GM19351 (cell line): ENCODE results near the gene JUNB.

Experiments used
- ATAC-seq: cut with Tn5 transposase; IDR thresholded peaks from one replicate; pipeline ENCODE4 v1.9.1; 2021; ENCODE audit warnings: mild to moderate bottlenecking, moderate library complexity; ENCODE audit not compliant: unreplicated experiment

JUNB gene

DNA sequence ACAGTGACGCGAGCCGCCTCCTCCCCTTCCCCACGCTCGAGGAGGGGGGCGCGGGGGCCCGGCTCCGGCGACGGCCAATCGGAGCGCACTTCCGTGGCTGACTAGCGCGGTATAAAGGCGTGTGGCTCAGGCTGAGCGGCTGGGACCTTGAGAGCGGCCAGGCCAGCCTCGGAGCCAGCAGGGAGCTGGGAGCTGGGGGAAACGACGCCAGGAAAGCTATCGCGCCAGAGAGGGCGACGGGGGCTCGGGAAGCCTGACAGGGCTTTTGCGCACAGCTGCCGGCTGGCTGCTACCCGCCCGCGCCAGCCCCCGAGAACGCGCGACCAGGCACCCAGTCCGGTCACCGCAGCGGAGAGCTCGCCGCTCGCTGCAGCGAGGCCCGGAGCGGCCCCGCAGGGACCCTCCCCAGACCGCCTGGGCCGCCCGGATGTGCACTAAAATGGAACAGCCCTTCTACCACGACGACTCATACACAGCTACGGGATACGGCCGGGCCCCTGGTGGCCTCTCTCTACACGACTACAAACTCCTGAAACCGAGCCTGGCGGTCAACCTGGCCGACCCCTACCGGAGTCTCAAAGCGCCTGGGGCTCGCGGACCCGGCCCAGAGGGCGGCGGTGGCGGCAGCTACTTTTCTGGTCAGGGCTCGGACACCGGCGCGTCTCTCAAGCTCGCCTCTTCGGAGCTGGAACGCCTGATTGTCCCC lies at the start of gene JUNB:
TSS of gene JUNB (plus strand) at position 142 of the 706 bp plus-strand sequence. CDS start at position 428, 286 bp downstream.
- ATAC-seq: no peak

DNA sequence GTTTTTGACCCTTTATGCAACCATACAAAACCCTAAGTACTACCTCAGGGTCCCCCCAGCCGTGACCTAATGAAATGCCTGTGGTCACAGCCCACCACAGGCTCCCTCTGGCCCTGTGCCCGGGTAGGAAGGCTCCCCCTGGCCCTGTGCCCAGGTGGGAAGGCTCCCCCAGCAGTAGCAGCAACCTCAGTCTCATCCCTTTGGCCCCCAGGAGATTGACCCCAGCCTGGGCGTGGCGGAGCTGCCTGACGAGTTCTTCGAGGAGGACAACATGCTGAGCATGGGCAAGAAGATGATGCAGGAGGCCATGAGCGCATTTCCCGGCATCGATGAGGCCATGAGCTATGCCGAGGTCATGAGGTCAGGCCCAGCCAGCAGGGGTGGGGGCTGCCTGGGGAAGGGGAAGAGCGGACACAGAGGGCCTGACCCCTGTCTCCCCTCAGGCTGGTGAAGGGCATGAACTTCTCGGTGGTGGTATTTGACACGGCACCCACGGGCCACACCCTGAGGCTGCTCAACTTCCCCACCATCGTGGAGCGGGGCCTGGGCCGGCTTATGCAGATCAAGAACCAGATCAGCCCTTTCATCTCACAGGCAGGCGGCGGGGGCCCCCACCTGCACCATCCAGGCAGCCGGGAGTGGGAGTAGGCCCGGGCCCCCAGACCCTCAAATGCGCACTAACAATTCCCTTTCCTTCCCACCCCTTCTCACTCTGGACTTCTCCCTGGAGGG lies 46.0 kb upstream of the JUNB start:
- no peak for ATAC-seq

DNA sequence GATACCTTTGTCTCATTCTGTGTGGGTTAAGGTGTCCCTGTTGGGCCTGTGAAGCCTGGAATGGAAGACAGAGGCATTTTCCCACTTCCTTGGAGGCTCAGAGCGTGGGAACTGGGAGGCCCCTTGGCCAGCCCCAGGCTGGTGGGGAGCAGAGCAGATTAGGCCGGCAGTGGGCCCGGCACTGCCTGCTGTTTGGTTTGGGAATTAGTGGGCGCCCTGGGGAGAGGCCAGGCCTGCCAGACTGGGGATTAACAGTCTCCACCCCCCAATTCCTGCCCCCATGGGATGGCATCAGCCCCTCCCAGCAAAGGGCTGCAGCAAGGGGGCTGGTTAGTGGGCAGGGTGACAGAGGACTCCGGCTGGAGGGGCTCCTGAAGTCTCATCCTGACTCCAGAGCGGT lies 42.8 kb upstream of the JUNB start:
- no peak for ATAC-seq

GRCh38 chr19:12749938-12750521 lies 41.3 kb upstream of the JUNB start:
- ATAC-seq: no peak

DNA sequence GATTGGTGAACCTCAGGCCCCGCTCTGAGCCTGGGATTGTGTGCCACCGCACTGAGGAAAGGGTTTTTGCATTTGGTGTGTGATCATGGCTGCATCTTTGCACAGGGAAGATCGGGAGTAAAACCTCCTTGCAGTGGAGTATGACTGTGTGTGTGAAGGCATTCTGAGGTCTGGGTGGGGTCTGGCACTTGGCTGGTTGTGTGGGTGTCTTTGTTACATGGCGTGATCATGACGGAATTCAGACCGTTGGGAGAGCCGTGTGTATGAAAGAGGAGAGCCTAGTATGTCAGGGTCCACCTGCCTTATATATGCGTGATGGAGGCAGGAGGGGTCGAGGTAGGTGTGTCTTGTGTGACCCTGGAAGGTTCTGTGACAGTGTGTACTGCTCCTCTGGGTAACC lies 40.4 kb upstream of the JUNB start:
- no peak for ATAC-seq

DNA sequence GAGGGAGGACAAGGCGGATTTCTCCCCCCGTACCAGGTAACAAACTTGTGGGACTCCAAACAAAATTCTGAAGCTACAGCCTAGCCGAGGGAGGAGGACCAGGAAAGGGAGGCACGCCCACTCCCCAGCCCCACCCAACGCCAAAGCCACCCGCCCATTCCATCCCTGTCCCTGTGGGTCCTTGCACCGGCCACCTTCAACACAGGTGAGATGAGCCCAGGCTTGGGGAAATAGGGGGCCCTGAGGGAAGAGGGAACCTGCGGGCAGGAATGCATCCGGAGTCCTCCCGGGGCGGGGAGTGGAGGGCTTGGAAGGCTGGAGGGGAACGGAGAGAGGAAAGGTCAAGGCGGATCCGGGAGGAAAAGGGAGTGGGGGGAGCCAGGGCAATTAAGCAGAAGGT lies 39.7 kb upstream of the JUNB start, which contains the start of gene BEST2:
TSS of gene BEST2 (plus strand) at position 157 of the 400 bp plus-strand sequence. CDS start 802 bp downstream, outside the sequence.
- no peak for ATAC-seq

- no peak for ATAC-seq
Observed at GRCh38 chr19:12752056-12752781, 39.1 kb upstream of the JUNB start.

DNA sequence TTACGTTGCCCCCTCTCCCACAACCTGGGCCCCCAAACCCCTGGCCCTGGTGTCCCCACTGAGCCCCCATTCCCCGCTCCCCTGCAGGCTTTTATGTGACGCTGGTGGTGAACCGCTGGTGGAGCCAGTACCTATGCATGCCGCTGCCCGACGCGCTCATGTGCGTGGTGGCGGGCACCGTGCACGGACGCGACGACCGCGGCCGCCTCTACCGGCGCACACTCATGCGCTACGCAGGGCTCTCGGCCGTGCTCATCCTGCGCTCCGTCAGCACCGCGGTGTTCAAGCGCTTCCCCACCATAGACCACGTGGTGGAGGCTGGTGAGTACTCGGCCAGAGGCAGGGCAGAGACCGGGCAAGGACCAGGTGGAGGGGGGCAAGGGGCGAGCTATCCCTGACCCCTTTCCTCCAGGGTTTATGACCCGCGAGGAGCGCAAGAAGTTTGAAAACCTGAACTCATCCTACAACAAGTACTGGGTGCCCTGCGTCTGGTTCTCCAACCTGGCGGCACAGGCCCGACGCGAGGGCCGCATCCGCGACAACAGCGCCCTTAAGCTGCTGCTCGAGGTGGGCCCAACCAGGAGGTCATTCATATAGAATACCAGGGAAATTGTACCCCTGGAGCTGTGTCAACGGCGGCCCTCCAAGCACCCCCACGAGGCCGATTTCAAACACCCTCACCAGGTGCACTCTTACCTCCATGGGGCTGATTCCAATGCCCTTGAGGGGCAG lies 36.7 kb upstream of the JUNB start:
- ATAC-seq: no peak

DNA sequence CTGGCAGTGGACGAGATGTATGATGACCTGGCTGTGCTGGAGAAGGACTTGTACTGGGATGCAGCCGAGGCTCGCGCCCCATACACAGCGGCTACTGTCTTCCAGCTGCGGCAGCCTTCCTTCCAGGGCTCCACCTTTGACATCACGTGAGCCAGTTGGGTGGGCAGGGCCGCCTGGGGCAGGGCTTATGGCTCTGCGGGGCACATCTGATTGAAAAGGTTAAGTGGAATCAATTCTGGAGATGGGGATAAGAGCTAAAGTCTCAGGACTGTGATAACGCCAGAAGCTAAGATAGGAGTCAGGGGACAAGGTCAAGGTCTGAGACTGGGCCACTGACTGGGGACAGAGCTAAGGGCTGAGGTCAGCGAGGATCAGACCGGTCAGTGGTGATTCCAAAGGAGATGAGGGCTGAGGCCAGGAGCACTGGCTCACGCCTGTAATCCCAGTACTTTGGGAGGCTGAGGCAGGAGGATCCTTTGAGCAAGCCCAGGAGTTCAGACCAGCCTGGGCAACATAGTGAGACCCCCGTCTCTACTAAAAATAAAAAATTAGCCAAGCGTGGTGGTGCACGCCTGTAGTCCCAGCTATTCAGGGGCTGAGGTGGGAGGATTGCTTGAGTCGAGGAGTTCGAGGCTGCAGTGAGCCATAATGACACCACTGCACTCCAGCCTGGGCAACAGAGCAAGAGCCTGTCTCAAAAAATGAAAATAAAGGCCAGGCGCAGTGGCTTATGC lies 35.0 kb upstream of the JUNB start:
- no peak for ATAC-seq

GRCh38 chr19:12757544-12758274 lies 33.6 kb upstream of the JUNB start:
- ATAC-seq: no peak

GRCh38 chr19:12759686-12760085 lies 31.6 kb upstream of the JUNB start:
- no peak for ATAC-seq

GRCh38 chr19:12763100-12763499 lies 28.2 kb upstream of the JUNB start:
- no peak for ATAC-seq

- no peak for ATAC-seq
Observed at GRCh38 chr19:12764698-12765097, 26.6 kb upstream of the JUNB start.

- ATAC-seq: no peak
Observed at GRCh38 chr19:12766051-12766521, 25.2 kb upstream of the JUNB start.

DNA sequence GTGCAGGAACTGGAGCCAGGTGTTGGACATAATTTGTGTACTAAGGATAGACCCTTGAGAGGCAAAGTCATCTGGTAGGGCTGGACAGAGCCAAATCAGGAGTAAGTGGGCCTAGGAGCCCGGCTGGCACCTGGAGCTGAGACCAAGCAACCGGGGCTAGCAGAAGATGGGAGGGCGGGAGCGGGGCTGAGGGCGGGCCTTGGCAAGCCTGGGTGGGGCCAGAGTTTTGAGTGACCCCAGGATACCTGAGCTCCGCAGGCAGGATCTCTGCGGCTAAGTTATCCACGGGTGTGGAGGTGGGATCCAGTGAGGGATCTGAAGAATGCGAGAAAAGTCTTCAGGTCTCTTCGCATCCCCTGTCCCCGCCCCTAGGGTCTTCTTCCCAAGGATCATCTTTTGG lies 24.1 kb upstream of the JUNB start:
- ATAC-seq: no peak

DNA sequence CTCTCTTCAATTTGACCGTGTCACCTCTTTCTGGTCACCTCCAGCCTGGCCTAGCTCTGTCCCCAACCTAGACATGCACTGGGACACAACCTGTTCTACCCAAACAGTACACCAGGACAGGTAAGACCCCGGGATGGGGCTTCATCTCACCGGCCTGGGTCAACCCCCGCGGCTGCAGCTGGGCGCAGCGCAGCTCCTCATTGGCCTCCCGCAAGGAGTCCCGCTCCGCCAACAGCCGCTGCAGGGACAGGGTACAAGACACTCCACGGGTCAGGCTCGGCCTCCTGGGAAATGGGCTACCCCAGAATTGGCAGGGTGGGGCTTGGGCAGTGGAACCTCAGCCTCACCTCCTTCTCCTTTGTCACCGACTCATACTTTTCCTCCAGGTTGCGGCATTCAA lies 23.6 kb upstream of the JUNB start:
- ATAC-seq: no peak

DNA sequence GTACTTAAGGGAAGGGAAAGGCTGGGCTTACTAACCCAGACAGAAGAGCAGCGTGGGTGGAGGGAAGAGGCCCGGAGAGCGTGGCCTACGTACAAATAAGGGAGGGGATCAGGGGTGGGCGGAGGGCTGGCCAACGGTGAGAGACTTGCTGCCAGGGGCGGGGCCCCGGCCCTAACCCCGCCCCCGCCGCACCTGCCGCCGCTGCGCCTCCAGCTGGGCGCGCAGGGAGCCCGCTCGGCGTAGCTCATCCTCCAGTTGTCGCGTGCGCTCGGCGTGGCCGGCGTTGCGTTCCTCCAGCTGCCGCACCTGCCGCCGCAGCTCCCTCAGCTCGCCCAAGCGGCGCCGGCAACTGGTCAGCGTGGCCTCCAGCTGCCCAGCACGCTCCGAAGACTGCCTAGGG lies 21.6 kb upstream of the JUNB start:
- no peak for ATAC-seq

GRCh38 chr19:12770922-12771321 lies 20.4 kb upstream of the JUNB start:
- ATAC-seq: no peak

- ATAC-seq: no peak
Observed at GRCh38 chr19:12772323-12772722, 19.0 kb upstream of the JUNB start.
